Liver (tissue), 9 donors: ENCODE results near the gene CBLC. TPM values are rescaled to one million over a fixed set of nuclear protein-coding genes. Genes with fewer than 3 reads are reported as not detected.

Source experiments
- DNase-seq: peaks from one replicate; pipeline ENCODE4 v3.0.0-alpha.2; 2017; ENCODE audit warnings: low spot score
- H3K27ac ChIP-seq, 2 donors: one replicate each; pipeline ENCODE4 v1.7.0; 2013; ENCODE audit warnings: inconsistent platforms in 2 of 2, low read length in 2 of 2, control low read depth in 1 of 2, low read depth in 1 of 2, mild to moderate bottlenecking in 1 of 2
- H3K27me3 ChIP-seq, 4 donors: one replicate each; pipeline versions ENCODE4 v1.6.1 to v1.7.0; 2013; ENCODE audit warnings: low read length in 3 of 4, inconsistent platforms in 1 of 4, mild to moderate bottlenecking in 1 of 4, moderate library complexity in 1 of 4; ENCODE audit not compliant: control insufficient read depth in 4 of 4, insufficient read depth in 4 of 4
- H3K36me3 ChIP-seq, 4 donors: one replicate each; pipeline versions ENCODE4 v1.6.1 to v1.7.0; 2013; ENCODE audit warnings: low read length in 3 of 4, mild to moderate bottlenecking in 3 of 4, low read depth in 1 of 4, moderate library complexity in 1 of 4; ENCODE audit not compliant: control insufficient read depth in 4 of 4, insufficient read depth in 3 of 4
- H3K4me1 ChIP-seq, 4 donors: one replicate each; pipeline versions ENCODE4 v1.6.1 to v1.7.0; 2013; ENCODE audit warnings: low read length in 3 of 4, mild to moderate bottlenecking in 3 of 4, moderate library complexity in 1 of 4; ENCODE audit not compliant: control insufficient read depth in 4 of 4, insufficient read depth in 4 of 4
- H3K4me3 ChIP-seq, 3 donors: one replicate each; pipeline versions ENCODE4 v1.6.1 to v1.7.0; 2013; ENCODE audit warnings: low read length in 3 of 3, control low read depth in 1 of 3, low read depth in 1 of 3, mild to moderate bottlenecking in 1 of 3
- H3K9ac ChIP-seq, 2 donors: one replicate each; pipeline ENCODE4 v1.7.0; 2013; ENCODE audit warnings: low read length in 2 of 2, mild to moderate bottlenecking in 2 of 2, moderate library complexity in 2 of 2, control low read depth in 1 of 2, low read depth in 1 of 2
- H3K9me3 ChIP-seq, 4 donors: one replicate each; pipeline versions ENCODE4 v1.6.1 to v1.7.0; 2013; ENCODE audit warnings: low read length in 3 of 4; ENCODE audit not compliant: control insufficient read depth in 4 of 4
- EGR1 ChIP-seq, 2 donors: IDR thresholded peaks; 2 replicates each; pipeline ENCODE4 v1.6.1; 2016 to 2018; ENCODE audit warnings: antibody characterized with exemption in 2 of 2, low read depth in 2 of 2
- FOXA1 ChIP-seq: IDR thresholded peaks from 2 replicates; pipeline ENCODE4 v1.6.1; 2016; ENCODE audit warnings: antibody characterized with exemption
- FOXA2 ChIP-seq: IDR thresholded peaks from 2 replicates; pipeline ENCODE4 v1.6.1; 2016; ENCODE audit warnings: antibody characterized with exemption
- GABPA ChIP-seq, 2 donors: IDR thresholded peaks in 1 of 2; conservative IDR thresholded peaks in 1 of 2; 2 replicates each; pipeline ENCODE4 v1.6.1; 2016; ENCODE audit warnings: antibody characterized with exemption in 2 of 2, mild to moderate bottlenecking in 1 of 2, moderate library complexity in 1 of 2
- HNF4A ChIP-seq, 2 donors: conservative IDR thresholded peaks; 2 replicates each; pipeline ENCODE4 v1.6.1; 2016; ENCODE audit warnings: antibody characterized with exemption in 2 of 2, mild to moderate bottlenecking in 2 of 2
- HNF4G ChIP-seq: IDR thresholded peaks from 2 replicates; pipeline ENCODE4 v1.6.1; 2016; ENCODE audit warnings: antibody characterized with exemption
- JUND ChIP-seq, 2 donors: IDR thresholded peaks; 2 replicates each; pipeline ENCODE4 v1.6.1; 2016; ENCODE audit warnings: antibody characterized with exemption in 2 of 2
- NR2F2 ChIP-seq: IDR thresholded peaks from 2 replicates; pipeline ENCODE4 v1.6.1; 2016; ENCODE audit warnings: antibody characterized with exemption
- RAD21 ChIP-seq, 2 donors: IDR thresholded peaks; 2 replicates each; pipeline ENCODE4 v1.6.1; 2016; ENCODE audit warnings: antibody characterized with exemption in 2 of 2, mild to moderate bottlenecking in 2 of 2
- RXRA ChIP-seq, 2 donors: IDR thresholded peaks; 2 replicates each; pipeline ENCODE4 v1.6.1; 2017 to 2018; ENCODE audit warnings: antibody characterized with exemption in 2 of 2, mild to moderate bottlenecking in 1 of 2
- SP1 ChIP-seq: IDR thresholded peaks from 2 replicates; pipeline ENCODE4 v1.6.1; 2018; ENCODE audit warnings: antibody characterized with exemption, mild to moderate bottlenecking
- TAF1 ChIP-seq: conservative IDR thresholded peaks from 2 replicates; pipeline ENCODE4 v1.6.1; 2016; ENCODE audit warnings: antibody characterized with exemption, mild to moderate bottlenecking
- YY1 ChIP-seq: IDR thresholded peaks from 2 replicates; pipeline ENCODE4 v1.6.1; 2016; ENCODE audit warnings: antibody characterized with exemption, mild to moderate bottlenecking
- WGBS: extraction: QIAGEN DNeasy Blood & Tissue Kit; methylation state at CpG from one replicate; pipeline ENCODE4 v1.1.7; 2013; 5-methylcytosine and 5-hydroxymethylcytosine counted together
- polyA plus RNA-seq, 2 donors: library from polyadenylated mRNA; stranded (reverse) in 1 of 2; unstranded in 1 of 2; fragments of 200-250 nt in 1 of 2; fragments of >200 nt in 1 of 2; fragmentation: Nextera tagmentation in 1 of 2; extraction: Ambion mirVana in 1 of 2; gene quantifications; one replicate each; pipeline versions ENCODE4 v1.2.1 to v1.2.3, GENCODE V29; 2013 to 2015
- total RNA-seq, 2 donors: library from RNA; depleted of rRNA; stranded (reverse); fragments of >200 nt; gene quantifications; one replicate each; pipeline ENCODE4 v1.2.3, GENCODE V29; 2014
- TF ChIP-seq, protein P1 (sequence below): IDR thresholded peaks from 2 replicates; pipeline ENCODE4 v1.6.1; 2016; ENCODE audit warnings: antibody characterized with exemption
- TF ChIP-seq, protein P2 (sequence below): IDR thresholded peaks from 2 replicates; pipeline ENCODE4 v1.6.1; 2016; ENCODE audit warnings: antibody characterized with exemption
- TF ChIP-seq, protein P3 (sequence below): IDR thresholded peaks from 2 replicates; pipeline ENCODE4 v1.6.1; 2016; ENCODE audit warnings: antibody characterized with exemption
- TF ChIP-seq, protein P4 (sequence below): IDR thresholded peaks from 2 replicates; pipeline ENCODE4 v1.6.1; 2016; ENCODE audit warnings: antibody characterized with exemption, mild to moderate bottlenecking
- TF ChIP-seq, protein P5 (sequence below): fragments of 150-350 bp; IDR thresholded peaks from 2 replicates; pipeline ENCODE4 v1.5.1; 2017; ENCODE audit warnings: improper control_type of control experiment, low read depth, low read length; ENCODE audit not compliant: missing input control
- donor health status: healthy.
- donor health status: healthy.
- donor health status: healthy.
- donor health status: healthy.
- donor health status: healthy.

The CBLC gene
- total and polyA plus RNA-seq, 4 donors: 2.1 to 14.0 (median 8.8) TPM

DNA sequence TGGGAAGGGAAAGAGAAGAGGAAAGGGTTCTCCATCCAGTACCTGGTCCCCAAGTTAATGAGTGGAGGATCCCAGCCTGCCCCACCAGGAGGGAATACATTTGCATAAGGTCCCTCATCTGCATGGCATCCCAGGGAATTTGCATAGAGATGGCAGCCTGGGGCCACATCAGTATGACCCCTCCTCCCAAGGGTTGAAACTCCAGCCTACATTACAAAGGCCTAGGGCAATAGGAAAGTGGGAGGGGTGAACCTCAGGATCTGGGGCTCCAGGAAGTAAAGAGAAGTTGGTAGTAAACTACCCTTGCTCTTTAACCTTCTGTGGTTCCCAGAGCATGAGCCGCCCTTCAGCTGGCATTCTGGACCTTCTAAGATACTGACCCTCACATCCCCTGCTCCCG is 61.6 kb downstream of the CBLC start (continued):
- TF ChIP-seq JUND (IDR thresholded peaks at IDR 0.05) (no peak), RXRA (IDR thresholded peaks at IDR 0.05) (no peak), RAD21 (IDR thresholded peaks at IDR 0.05) (no peak), HNF4G (no peak), NR2F2 (no peak)
- TF ChIP-seq, protein P1, sequence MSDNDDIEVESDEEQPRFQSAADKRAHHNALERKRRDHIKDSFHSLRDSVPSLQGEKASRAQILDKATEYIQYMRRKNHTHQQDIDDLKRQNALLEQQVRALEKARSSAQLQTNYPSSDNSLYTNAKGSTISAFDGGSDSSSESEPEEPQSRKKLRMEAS: no peak

DNA sequence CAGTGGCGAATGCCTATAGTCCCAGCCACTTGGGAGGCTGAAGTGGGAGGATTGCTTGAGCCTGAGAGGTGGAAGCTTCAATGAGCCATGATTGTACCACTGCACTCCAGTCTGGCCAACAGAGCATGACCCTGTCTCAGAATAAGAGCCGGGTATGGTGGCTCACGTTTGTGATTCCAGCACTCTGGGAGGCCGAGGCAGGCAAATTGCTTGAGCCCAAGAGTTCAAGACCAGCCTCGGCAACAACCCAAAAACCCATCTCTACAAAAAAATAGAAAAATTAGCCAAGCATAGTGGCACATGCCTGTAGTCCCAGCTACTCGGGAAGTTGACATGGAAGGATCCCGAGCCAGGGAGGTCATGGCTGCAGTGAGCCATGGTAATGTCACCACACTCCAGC is 63.1 kb downstream of the CBLC start:
- H3K9ac ChIP-seq: no peak overlapping the region
- 89% methylated on average over 7 of the region's 7 CpGs for WGBS
- no peak overlapping the region for H3K27ac ChIP-seq
- H3K27me3 ChIP-seq: no peaks in the 10 kb centered on the region
- H3K4me3 ChIP-seq: no peak overlapping the region
- DNase-seq: no peak
- no peaks in the 10 kb centered on the region for H3K9me3 ChIP-seq
- TF ChIP-seq, protein P2, sequence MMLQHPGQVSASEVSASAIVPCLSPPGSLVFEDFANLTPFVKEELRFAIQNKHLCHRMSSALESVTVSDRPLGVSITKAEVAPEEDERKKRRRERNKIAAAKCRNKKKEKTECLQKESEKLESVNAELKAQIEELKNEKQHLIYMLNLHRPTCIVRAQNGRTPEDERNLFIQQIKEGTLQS: no peak
- TF ChIP-seq HNF4G (no peak), EGR1 (IDR thresholded peaks at IDR 0.05; ENCODE audit: low read depth in 2 of 2) (no peak), RXRA (IDR thresholded peaks at IDR 0.05) (no peak), FOXA2 (no peak), SP1 (no peak), JUND (IDR thresholded peaks at IDR 0.05) (no peak), TAF1 (no peak), RAD21 (IDR thresholded peaks at IDR 0.05) (no peak), GABPA (IDR thresholded peaks at IDR 0.05 in 1 of 2, conservative IDR thresholded peaks at IDR 0.05 in 1 of 2) (no peak), YY1 (no peak), NR2F2 (no peak), HNF4A (conservative IDR thresholded peaks at IDR 0.05) (no peak), FOXA1 (no peak)
- TF ChIP-seq, protein P3, sequence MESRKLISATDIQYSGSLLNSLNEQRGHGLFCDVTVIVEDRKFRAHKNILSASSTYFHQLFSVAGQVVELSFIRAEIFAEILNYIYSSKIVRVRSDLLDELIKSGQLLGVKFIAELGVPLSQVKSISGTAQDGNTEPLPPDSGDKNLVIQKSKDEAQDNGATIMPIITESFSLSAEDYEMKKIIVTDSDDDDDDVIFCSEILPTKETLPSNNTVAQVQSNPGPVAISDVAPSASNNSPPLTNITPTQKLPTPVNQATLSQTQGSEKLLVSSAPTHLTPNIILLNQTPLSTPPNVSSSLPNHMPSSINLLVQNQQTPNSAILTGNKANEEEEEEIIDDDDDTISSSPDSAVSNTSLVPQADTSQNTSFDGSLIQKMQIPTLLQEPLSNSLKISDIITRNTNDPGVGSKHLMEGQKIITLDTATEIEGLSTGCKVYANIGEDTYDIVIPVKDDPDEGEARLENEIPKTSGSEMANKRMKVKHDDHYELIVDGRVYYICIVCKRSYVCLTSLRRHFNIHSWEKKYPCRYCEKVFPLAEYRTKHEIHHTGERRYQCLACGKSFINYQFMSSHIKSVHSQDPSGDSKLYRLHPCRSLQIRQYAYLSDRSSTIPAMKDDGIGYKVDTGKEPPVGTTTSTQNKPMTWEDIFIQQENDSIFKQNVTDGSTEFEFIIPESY: no peak
- TF ChIP-seq, protein P4, sequence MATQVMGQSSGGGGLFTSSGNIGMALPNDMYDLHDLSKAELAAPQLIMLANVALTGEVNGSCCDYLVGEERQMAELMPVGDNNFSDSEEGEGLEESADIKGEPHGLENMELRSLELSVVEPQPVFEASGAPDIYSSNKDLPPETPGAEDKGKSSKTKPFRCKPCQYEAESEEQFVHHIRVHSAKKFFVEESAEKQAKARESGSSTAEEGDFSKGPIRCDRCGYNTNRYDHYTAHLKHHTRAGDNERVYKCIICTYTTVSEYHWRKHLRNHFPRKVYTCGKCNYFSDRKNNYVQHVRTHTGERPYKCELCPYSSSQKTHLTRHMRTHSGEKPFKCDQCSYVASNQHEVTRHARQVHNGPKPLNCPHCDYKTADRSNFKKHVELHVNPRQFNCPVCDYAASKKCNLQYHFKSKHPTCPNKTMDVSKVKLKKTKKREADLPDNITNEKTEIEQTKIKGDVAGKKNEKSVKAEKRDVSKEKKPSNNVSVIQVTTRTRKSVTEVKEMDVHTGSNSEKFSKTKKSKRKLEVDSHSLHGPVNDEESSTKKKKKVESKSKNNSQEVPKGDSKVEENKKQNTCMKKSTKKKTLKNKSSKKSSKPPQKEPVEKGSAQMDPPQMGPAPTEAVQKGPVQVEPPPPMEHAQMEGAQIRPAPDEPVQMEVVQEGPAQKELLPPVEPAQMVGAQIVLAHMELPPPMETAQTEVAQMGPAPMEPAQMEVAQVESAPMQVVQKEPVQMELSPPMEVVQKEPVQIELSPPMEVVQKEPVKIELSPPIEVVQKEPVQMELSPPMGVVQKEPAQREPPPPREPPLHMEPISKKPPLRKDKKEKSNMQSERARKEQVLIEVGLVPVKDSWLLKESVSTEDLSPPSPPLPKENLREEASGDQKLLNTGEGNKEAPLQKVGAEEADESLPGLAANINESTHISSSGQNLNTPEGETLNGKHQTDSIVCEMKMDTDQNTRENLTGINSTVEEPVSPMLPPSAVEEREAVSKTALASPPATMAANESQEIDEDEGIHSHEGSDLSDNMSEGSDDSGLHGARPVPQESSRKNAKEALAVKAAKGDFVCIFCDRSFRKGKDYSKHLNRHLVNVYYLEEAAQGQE: no peak
- TF ChIP-seq, protein P1: no peak
- TF ChIP-seq, protein P5, sequence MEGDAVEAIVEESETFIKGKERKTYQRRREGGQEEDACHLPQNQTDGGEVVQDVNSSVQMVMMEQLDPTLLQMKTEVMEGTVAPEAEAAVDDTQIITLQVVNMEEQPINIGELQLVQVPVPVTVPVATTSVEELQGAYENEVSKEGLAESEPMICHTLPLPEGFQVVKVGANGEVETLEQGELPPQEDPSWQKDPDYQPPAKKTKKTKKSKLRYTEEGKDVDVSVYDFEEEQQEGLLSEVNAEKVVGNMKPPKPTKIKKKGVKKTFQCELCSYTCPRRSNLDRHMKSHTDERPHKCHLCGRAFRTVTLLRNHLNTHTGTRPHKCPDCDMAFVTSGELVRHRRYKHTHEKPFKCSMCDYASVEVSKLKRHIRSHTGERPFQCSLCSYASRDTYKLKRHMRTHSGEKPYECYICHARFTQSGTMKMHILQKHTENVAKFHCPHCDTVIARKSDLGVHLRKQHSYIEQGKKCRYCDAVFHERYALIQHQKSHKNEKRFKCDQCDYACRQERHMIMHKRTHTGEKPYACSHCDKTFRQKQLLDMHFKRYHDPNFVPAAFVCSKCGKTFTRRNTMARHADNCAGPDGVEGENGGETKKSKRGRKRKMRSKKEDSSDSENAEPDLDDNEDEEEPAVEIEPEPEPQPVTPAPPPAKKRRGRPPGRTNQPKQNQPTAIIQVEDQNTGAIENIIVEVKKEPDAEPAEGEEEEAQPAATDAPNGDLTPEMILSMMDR: no peak
- no peaks in the 10 kb centered on the region for H3K36me3 ChIP-seq
- H3K4me1 ChIP-seq: peaks cover 0 to 11% (median 6%) of the 10 kb centered on the region in 4 donors
